RWPE2 (cell line): ENCODE results near the gene GPSM1.

Experiments used
- ATAC-seq: fragments of 200-7000 bp; cut with Tn5 transposase; 3 replicates; pipeline ENCODE4 v1.9.1; 2021; ENCODE audit warnings: low read depth
- DNase-seq: peaks from one replicate; pipeline ENCODE4 v3.0.0-alpha.2; 2020; ENCODE audit warnings: low spot score
- H3K27ac ChIP-seq: fragments of 450-650 bp; 2 replicates; pipeline ENCODE4 v1.5.1; 2017; ENCODE audit warnings: mild to moderate bottlenecking; ENCODE audit not compliant: poor library complexity, severe bottlenecking
- H3K27me3 ChIP-seq: fragments of 250-450 bp; sonication (Bioruptor Pico); 2 replicates; pipeline ENCODE4 v1.5.1; 2021; ENCODE audit warnings: mild to moderate bottlenecking, moderate library complexity; ENCODE audit not compliant: insufficient read depth, poor library complexity, severe bottlenecking
- H3K36me3 ChIP-seq: fragments of 250-450 bp; sonication (Bioruptor Pico); 2 replicates; pipeline ENCODE4 v1.5.1; 2020; ENCODE audit warnings: low read depth, mild to moderate bottlenecking, moderate library complexity
- H3K4me1 ChIP-seq: fragments of 250-450 bp; sonication (Bioruptor Pico); 2 replicates; pipeline ENCODE4 v1.5.1; 2021; ENCODE audit warnings: mild to moderate bottlenecking, moderate library complexity; ENCODE audit not compliant: insufficient read depth, poor library complexity, severe bottlenecking
- H3K4me3 ChIP-seq: fragments of 250-450 bp; sonication (Bioruptor Pico); 2 replicates; pipeline ENCODE4 v1.5.1; 2021; ENCODE audit warnings: mild to moderate bottlenecking, moderate library complexity; ENCODE audit not compliant: severe bottlenecking
- H3K9me3 ChIP-seq: fragments of 250-450 bp; sonication (Bioruptor Pico); 2 replicates; pipeline ENCODE4 v1.5.1; 2021; ENCODE audit warnings: mild to moderate bottlenecking, moderate library complexity; ENCODE audit not compliant: severe bottlenecking
- TF ChIP-seq, protein P1 (sequence below): fragments of 450-650 bp; IDR thresholded peaks from one replicate; pipeline ENCODE4 v1.5.1; 2017; ENCODE audit warnings: mild to moderate bottlenecking, moderate library complexity; ENCODE audit not compliant: poor library complexity, severe bottlenecking

The GPSM1 gene

DNA sequence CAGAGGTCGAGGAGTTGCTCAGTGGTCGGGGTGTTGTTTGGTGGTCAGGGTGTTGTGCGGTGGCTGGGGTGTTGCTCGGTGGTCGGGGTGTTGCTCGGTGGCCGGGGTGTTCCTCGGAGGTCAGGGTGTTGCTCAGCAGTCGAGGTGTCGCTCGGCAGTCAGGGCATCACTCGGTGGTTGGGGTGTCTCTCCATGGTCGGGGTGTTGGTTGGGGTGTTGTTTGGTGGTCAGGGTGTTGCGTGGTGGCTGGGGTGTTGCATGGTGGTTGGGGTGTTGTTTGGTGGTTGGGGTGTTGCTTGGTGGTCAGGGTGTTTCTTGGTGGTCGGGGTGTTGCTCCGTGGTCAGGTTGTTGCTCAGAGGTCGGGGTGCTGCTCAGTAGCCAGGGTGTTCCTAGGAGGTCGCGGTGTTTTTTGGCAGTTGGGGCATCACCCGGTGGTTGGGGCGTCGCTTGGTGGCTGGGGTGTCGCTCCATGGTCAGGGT is 11.0 kb upstream of the GPSM1 start:
- no peaks in the 10 kb centered on the region for H3K36me3 ChIP-seq
- ATAC-seq (no peak), DNase-seq (no peak)
- H3K27me3 ChIP-seq: no peaks in the 10 kb centered on the region
- no peak overlapping the region for H3K27ac ChIP-seq
- peaks cover 5% of the 10 kb centered on the region for H3K9me3 ChIP-seq
- TF ChIP-seq, protein P1, sequence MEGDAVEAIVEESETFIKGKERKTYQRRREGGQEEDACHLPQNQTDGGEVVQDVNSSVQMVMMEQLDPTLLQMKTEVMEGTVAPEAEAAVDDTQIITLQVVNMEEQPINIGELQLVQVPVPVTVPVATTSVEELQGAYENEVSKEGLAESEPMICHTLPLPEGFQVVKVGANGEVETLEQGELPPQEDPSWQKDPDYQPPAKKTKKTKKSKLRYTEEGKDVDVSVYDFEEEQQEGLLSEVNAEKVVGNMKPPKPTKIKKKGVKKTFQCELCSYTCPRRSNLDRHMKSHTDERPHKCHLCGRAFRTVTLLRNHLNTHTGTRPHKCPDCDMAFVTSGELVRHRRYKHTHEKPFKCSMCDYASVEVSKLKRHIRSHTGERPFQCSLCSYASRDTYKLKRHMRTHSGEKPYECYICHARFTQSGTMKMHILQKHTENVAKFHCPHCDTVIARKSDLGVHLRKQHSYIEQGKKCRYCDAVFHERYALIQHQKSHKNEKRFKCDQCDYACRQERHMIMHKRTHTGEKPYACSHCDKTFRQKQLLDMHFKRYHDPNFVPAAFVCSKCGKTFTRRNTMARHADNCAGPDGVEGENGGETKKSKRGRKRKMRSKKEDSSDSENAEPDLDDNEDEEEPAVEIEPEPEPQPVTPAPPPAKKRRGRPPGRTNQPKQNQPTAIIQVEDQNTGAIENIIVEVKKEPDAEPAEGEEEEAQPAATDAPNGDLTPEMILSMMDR: no peak
- no peak overlapping the region for H3K4me3 ChIP-seq
- H3K4me1 ChIP-seq: no peaks in the 10 kb centered on the region

DNA sequence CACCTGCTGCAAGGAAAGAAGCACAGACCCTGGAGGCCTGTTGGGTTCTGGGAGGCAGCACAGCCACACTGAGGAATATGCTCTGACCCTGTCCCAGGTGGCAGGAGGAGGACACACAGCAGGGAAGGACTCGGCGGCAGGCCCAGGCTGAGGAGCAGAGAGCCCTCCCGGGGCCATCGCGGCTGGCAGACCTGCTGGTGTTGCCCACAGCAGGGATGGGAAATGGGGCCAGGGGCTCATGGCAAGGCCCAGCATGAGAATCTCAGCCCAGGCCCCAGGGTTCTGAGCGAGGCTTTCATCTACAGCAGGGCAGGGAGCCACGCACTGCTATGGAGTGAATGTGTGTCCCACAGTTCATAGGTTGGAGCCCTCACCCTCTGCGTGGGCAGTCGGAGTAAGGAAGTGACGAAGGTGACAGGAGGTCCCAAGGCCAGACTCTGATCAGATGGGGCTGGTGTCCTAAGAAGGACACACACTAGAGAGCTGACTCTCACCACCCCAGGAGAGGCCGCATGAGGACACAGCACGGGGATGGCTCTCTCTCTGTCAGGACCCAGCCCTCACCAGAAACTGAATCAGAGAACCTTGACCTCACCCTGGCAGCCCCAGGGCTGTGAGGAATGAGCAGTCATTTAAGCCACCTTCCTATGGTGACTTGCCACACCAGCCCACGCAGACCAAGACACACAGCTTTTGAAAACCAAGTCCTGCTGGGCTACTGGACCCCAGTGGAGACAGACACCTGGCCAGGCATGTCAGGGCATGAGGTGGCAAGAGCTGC is 10.3 kb upstream of the GPSM1 start:
- TF ChIP-seq, protein P1: no peak
- H3K4me3 ChIP-seq: no peak overlapping the region
- DNase-seq (no peak), ATAC-seq (no peak)
- H3K4me1 ChIP-seq: no peaks in the 10 kb centered on the region
- H3K9me3 ChIP-seq: peaks cover 5% of the 10 kb centered on the region
- no peak overlapping the region for H3K27ac ChIP-seq
- H3K27me3 ChIP-seq: no peaks in the 10 kb centered on the region
- no peaks in the 10 kb centered on the region for H3K36me3 ChIP-seq

DNA sequence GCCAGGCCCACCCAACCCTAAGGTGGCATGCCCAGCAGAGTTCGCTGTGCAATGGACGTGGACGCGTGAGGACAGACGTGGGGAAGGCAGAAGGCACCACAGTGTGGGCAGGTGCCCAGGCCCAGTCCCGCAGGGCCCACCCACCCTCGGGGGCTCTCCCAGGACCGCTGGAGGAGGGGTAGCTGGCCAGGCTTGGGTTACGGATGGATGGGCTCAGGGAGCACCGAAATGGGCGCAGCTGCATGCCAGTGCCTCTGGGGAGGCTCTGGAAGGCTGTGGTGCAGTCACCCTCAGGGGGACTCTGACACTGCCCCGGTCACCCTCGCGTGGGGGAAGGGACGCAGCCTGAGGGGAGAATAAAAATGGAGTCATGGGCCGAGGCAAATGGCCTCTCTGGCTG is 9.6 kb upstream of the GPSM1 start:
- Histone ChIP-seq H3K4me3 (no peak overlapping the region), H3K4me1 (no peaks in the 10 kb centered on the region), H3K27me3 (no peaks in the 10 kb centered on the region), H3K27ac (no peak overlapping the region), H3K9me3 (peaks cover 5% of the 10 kb centered on the region), H3K36me3 (no peaks in the 10 kb centered on the region)
- ATAC-seq (no peak), DNase-seq (no peak)
- TF ChIP-seq, protein P1: no peak

DNA sequence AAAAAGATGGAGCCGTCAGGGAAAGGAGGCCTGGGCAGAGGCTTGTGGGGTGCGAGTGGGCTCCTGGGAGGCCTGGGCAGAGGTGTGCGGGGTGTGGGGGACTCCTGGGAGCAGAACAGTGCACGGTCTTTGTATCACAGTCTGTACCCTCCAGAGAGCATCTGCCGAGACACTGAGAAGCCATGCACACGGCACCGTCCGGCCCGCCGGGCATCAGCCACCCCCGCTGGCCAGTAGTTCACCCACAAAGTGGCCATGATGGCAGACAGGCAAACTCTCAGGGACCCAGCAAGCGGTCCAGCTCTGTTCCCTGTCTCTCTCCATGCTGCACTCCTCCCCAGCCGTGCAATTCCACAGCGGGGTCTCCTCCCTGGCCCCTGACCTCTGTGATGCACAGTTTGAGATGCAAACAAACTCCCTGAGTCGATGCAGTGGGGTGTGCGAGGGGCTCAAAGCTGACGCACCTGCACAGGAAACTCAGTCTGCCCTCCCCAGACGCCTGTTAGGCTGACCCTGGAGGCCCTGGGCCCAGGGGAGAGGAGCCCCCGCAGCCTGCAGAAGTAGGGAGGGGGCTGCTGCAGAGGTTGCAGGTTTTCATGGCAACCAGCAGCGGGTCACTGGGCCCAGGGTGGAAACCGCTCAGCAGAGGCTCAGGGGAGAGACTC is 9.1 kb upstream of the GPSM1 start:
- DNase-seq (no peak), ATAC-seq (no peak)
- Histone ChIP-seq H3K4me1 (no peaks in the 10 kb centered on the region), H3K27ac (no peak overlapping the region), H3K36me3 (no peaks in the 10 kb centered on the region), H3K9me3 (peaks cover 5% of the 10 kb centered on the region), H3K27me3 (no peaks in the 10 kb centered on the region), H3K4me3 (no peak overlapping the region)
- TF ChIP-seq, protein P1: no peak
